Islet of Langerhans (tissue), 1 donor: Measurements from ENCODE around the gene BPNT1.
"Not testable (repeated sequence)": the region's sequence is repeated elsewhere in the genome, so short reads cannot be mapped to it uniquely, and the experiment has no call there.

Source experiments
- FAIRE-seq: peaks from one replicate; lab custom pipeline; 2011; peaks lifted over from hg19 to GRCh38; lab: Jason Lieb, UNC

BPNT1 gene

DNA sequence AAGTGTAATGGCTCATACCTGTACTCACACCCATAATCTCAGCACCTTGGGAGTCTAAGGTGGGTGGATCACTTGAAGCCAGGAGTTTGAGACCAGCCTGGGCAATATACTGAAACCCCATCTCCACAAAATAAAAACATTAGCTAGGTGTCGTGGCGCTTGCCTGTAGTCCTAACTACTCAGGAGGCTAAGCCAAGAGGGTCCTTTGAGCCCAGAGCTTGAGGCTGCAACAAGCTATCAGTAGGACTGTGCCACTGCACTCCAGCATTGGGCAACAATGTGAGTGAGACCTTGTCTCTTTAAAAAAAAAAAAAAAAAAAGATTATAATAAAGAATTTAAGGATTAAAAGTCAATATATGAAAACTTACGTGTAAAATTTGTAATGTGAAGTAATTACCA, 11.7 kb downstream of the BPNT1 start:
- FAIRE-seq = no peak

DNA sequence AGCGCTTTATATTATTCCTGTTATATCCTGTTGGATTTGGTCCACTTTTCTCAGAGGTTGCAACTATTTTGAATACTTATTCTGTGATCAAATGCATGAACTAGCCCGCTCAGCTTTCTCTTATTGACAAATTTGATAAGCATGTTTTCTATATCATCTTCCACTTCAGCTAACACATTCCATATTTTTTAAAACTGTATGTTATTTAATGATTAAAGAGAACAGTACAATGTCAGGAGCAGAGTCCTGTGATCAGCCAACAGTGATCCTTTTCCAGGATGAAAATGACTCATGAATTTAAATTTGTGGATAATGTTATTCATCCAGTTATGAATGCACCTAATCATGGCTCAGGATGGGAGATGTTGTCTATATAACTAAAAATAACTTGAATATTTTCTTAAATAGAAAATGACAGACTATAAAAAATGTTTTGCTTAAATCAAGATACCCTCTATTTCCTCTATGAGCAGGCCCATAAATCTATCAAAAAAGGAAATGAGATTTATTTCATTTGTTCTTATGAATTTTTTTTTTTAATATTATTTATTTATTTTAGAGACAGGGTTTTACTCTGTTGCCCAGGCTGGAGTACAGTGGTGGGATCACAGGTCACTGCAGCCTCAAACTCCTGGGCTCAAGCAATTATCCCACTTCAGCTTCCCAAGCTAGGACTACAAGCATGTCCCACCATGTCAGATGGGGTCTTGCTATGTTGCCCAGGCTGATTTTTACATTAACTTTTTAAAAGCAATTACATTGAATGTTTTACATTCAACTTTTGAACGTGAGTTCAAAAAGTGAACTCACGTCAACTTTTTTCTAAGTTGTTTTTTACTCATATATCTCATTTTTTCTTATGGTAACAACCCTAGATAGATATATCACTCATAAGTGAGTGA, 12.5 kb downstream of the BPNT1 start:
- no peak for FAIRE-seq

- FAIRE-seq = no peak
Observed at GRCh38 chr1:220067269-220068204, 22.1 kb downstream of the BPNT1 start.

DNA sequence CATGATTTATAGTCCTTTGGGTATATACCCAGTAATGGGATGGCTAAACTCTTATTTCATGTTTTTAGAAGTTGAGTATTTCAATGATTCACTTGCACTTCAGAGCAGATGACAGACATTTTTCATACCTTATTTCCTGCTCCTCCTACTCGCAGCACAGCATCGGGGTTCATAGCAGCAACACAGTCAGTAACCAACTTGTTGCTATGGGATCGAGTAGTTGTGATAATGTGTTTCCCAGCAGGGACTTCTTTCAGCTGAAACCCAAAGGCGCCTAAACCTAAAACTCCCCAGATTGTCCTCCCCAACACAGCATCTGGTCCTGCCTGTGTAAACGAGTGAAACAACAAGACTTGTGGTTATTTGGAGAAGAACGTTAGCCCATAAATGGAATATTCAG, 27.0 kb downstream of the BPNT1 start:
- no peak for FAIRE-seq

DNA sequence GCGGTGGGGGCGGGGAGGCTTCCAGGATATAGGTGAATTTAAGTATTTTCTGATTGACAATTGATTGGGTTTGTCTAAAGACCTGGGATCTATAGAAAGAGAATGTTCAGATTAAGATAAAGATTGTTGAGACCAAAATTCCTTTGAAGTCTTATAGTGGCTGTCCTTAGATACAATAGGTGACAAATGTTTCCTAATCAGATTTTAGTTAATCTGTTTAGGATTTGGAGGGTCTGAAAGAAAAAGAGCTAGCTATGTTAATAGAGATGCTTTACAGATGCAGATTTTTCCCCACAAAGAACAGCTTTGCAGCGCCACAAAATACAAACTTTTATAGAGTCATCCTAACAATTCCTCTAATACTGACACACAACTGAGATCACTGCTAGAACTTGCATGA, 28.7 kb downstream of the BPNT1 start:
- no peak for FAIRE-seq

- no peak for FAIRE-seq
Observed at GRCh38 chr1:220056374-220056773, 33.2 kb downstream of the BPNT1 start.

- peak; percentile 91 for FAIRE-seq
Observed at GRCh38 chr1:220046052-220046930, 43.3 kb downstream of the BPNT1 start, which contains the start of gene EPRS1. Gene EPRS1, minus strand, starts transcription at chr1:220046505. Its CDS starts 117 bp downstream, at chr1:220046388.

- FAIRE-seq = no peak
Observed at GRCh38 chr1:220045356-220046051, 44.1 kb downstream of the BPNT1 start.

DNA sequence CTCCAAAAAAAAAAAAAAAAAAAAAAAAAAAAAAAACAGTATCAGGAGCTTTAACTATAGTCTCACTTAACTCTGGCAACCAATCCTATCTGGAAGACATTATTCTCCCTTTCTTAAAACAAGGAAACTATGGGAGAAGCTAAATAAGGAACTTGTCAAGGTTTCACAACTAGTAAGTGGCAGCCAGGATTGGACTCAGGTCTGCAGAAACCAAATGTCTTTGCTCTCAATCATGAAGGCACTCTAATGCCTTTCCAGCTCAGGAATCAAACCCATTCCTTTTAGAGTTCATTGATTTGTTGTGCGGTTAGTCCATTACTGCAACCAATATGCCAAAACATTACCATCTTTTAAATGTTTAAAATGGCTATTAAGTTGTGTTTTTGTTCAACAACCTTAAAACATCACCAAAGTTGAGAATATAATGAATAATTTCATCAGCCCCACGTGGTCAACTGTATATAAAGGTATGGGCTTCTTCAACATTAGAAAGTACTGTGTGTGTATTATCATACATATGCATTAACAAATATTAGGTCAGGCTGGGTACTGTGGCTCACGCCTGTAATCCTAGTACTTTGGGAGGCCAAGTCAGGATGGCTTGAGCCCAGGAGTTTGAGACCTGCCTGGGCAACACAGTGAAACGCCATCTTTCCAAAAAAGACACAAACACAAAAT, 44.8 kb downstream of the BPNT1 start:
- no peak for FAIRE-seq

DNA sequence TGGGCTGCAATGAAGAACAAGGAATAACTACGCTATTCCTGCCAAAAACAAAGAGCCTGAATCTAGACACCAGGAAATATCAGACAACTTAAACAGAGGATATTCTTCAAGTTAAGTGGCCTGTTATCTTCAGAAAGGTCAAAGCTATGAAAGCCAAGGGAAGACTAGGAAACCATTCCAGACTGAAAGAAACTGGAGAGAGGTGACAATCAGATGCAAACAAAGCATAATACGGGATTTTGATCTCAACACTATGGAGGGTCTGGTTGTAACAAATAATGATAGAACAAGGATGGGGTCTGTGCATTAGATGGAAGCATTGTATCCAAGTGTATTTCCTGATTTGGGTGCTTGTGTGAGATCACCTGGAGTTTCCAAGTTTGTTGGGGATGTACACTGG, 45.9 kb downstream of the BPNT1 start:
- no peak for FAIRE-seq

GRCh38 chr1:220040028-220040596, 49.5 kb downstream of the BPNT1 start:
- FAIRE-seq = no peak

- FAIRE-seq = no peak
Observed at GRCh38 chr1:220038640-220039039, 50.9 kb downstream of the BPNT1 start.

GRCh38 chr1:220037810-220038209, 51.8 kb downstream of the BPNT1 start:
- FAIRE-seq = not testable (repeated sequence)

DNA sequence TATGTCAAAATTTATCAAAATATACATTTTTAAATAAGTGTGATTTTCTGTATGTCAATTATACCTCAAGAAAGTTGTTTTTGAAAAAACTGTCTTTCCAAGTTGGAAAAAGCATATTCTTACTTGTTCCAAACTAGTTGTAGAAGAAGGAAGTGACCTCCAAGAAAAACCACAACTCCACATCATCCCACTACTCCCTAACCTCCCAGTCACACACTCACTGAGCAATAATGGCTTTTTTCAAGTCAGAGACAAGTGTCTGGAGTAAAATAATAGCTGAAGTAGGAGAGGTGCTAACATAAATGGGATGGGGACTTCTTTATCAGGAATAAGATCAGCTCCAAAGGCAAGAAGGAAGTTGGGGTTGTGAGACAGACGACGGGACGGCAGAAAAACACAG, 56.7 kb downstream of the BPNT1 start:
- FAIRE-seq = no peak

DNA sequence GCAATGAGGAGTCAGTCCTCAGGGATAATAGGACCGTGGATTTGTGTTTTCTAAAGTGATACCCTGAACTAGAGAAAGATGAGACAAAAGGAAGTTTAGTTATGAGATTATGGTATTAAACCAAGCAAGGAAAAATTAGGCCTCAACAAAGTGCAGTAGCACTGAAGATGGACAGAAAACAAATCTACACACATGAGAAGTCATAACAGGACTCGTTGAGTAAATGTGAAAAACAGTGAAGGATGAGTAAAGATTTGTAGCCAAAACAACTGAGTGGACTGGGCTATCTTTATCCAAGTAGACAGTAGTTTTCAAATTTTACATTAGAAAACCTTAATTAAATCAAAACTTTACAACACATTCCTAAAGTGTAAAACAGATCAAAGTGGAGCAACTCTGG, 58.3 kb downstream of the BPNT1 start:
- FAIRE-seq = no peak

DNA sequence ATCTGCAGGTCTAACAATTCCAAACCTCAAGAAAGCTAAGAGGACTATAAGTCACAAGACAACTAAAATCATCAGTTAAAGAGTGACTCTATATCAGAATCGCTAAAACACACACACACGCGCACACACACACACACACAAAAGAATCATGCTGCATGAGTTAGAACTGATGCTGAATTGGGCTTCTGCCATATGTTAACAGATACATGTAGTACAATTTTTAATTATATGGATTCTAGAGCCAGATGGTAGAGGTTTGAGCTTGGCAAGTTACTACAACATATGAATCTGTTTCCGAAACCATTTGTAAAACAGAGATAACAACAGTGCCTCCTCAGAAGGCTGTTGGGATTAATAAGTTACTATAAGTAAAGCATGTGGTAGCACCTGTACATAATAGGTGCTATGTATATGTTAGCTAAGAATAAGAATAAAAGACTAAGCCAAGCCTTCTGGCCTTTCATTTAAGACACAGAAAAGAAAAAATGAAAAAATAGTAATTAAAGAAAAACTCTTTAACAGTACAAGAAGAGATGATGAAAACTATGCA, 61.2 kb downstream of the BPNT1 start:
- no peak for FAIRE-seq

- FAIRE-seq = no peak
Observed at GRCh38 chr1:220019071-220019470, 70.5 kb downstream of the BPNT1 start.

- FAIRE-seq = peak; percentile 38
Observed at GRCh38 chr1:220013497-220013896, 76.1 kb downstream of the BPNT1 start.

GRCh38 chr1:220012259-220012658, 77.3 kb downstream of the BPNT1 start:
- peak; percentile 27 for FAIRE-seq

DNA sequence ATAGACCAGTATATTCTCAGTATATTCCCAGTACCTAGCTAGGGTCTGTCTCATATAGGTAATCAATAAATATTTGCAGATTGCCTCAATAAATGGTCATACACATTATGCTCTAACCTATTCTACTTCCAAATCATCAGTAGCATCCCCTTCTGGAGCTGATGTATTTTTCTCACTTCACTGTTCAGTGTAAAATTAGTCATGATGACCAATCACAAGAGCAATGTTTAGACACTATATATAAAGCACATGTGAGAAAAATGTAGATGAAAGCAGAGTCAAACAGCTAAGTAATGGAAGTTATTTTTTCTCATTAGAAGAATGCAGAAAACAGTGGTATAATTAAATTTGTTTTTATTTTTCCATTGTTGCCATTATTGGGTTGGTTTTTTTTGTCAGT, 78.0 kb downstream of the BPNT1 start:
- FAIRE-seq = no peak
